ENCODE measurements around the gene TSPAN18.

Gene TSPAN18

GRCh38 chr11:44980533-44981427 is 254.0 kb downstream of the TSPAN18 start (continued):
- TF ChIP-seq ZBTB17 (tag by site-specific recombination; IDR thresholded peaks at IDR 0.05) (no peak), ZNF214 (tag by site-specific recombination; IDR thresholded peaks at IDR 0.05; ENCODE audit: borderline replicate concordance) (no peak), ZBTB20 (tag by site-specific recombination; IDR thresholded peaks at IDR 0.05) (no peak)
